B cell (primary cell): ENCODE measurements around the gene RAI14.

ENCODE experiments used
- CTCF ChIP-seq: fragments of 200-600 bp; IDR thresholded peaks from one replicate; pipeline ENCODE4 v1.8.0; 2022; ENCODE audit warnings: antibody characterized with exemption, mild to moderate bottlenecking
- EZH2 ChIP-seq: IDR thresholded peaks from 2 replicates; pipeline ENCODE4 v1.6.1; 2012; ENCODE audit warnings: borderline replicate concordance, low read depth, mild to moderate bottlenecking, moderate library complexity, low read length; ENCODE audit not compliant: insufficient read depth, poor library complexity, severe bottlenecking

GRCh38 chr5:34833976-34834793 is 178.1 kb downstream of the RAI14 start:
- no peak for TF ChIP-seq CTCF
- TF ChIP-seq EZH2 = no peak
